ENCODE data around the gene FOXO3. TPM values are rescaled to one million over a fixed set of nuclear protein-coding genes. Genes with fewer than 3 reads are reported as not detected.
A peak's percentile ranks its signal among the peaks of the same experiment; 100 is the strongest.

FOXO3 gene
- total RNA-seq, 1 donor from 2014 or later, result 32.4 TPM

DNA sequence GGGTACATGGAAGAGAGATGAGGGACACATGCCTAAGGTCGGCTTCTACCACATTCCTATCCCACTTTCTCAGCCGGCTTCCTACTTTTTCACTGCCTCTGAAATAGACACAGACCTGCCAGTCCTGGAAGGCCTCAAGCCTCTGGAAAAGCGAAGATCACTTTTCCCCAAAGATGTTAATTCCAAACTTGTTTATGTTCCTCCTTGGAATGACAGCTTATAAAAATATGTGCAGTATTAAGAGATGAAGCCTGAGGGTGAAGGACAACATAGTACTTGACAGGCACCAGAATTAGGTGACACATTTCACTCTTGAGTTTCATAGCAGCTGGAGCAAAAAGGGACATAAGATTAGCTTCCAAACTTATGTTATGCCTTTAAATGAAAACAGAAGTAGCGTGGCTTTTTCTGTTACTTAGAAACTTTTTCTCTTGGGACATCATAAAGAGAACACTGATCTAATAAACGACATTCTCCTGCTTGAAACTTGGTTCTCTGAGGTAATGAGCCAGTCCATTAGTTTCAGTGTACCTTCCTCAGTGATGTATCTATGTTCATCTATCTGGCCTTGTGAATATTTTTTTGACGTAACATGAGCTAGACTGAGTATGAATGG lies 25.3 kb downstream of the FOXO3 start:
- DNase-seq (no peak), ATAC-seq (ENCODE audit: poor library complexity) (no peak)
- intact Hi-C loops (cut with DNase I), result no loop called here

GRCh38 chr6:108587258-108588059 lies 26.7 kb downstream of the FOXO3 start:
- intact Hi-C loops (cut with DNase I), result no loop called here
- ATAC-seq (ENCODE audit: poor library complexity), result no peak

DNA sequence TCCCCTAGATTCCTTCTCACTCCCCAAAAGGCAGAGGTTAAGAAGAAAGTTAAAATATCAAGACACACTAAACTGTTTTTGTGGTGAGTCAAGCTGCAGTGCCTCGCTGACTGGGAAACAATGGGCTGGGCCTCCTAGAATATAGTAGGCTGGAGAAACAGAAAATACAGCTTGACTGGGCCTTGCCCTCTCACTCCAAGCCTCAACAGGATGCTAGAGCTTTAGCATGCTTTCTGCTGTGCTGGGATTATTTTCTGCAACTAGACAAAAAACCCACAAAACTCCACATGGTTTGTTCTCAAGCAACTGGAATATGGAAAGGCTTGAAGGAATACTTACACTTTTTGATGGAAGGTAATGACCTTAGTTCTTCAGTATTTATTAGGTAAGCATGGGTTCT lies 27.9 kb downstream of the FOXO3 start:
- intact Hi-C loops (cut with DNase I), result no loop called here
- ATAC-seq (ENCODE audit: poor library complexity) (peak; percentile 20), DNase-seq (no peak)

More at GRCh38 chr6:108587258-108588059, 26.7 kb downstream of the FOXO3 start:
- DNase-seq, result no peak

DNA sequence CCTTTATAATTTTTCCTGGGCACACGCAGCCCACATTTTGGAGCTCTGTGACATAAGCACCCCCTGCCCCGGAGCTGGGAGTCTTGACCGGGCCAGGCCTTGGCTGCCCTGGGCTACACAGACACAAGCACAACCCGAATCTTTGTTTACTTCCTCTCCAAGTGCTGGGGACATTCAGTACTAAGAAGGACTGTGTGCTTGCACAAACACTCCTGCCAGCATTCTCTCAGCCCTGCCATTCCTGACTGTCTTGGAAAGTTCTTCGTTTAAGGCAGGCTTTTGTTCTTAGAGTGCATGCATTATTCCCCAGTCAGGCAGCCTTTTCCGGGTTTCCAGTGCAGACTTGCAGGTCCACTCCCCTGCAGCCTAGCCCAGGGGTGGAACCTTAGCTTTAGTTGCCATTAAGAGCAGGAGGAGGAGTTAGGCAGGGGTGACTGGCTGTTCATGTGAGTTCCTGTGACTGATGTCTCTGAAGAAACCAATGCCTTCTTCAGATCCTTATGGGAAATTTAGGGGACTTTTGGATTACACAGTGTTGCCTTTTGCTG lies 28.6 kb downstream of the FOXO3 start:
- intact Hi-C loops (cut with DNase I), result no loop called here
- peak; percentile 87 for ATAC-seq (ENCODE audit: poor library complexity)
- DNase-seq, result peak; percentile 87

- DNase-seq (no peak), ATAC-seq (ENCODE audit: poor library complexity) (no peak)
- intact Hi-C loops (cut with DNase I), result no loop called here
Observed at GRCh38 chr6:108591040-108591816, 30.5 kb downstream of the FOXO3 start.

DNA sequence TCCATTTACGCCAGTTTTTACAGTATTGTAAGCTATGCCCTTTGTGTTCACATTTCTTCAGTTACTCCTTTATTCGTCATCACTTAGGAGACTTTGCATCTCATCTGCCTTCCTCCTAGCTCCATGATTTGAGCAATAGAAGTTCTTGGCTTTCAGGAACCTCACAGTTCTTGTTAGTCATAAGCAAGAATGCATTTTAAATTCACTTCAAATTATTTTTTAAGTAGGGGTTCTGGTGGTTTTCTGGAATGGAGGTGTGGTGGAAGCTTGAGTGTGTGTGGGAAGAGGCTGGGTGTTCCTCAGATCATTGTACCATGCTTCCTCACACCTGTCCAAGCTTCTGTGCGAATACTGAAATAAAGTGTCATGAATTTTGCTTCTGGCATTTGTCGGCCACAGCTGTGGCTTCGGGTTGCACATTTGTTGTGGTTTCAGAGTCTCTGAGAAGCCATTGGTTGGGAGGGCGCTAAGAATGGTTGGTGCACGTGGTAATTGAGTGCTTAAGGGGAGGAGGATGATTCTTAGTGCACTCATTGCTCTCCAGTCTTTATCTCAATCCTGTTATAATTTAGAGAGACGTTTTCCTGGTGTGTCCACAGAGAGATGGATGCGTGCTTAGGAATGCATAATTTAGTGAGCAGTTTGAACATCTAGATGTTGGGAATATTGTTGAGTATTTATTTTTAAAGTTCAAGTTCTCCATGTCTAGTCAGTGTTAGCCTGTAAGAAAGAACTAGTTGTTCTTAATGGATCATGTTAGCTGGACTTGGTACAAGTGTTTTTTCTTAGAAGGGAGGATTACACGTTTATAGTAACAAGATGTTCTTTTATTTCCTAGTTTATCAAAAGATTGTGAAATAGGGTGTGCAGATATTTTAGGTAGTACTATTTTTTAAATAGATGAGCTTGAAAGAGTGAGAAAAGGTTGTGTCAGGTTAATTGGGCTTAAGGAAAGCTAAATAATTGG lies 31.9 kb downstream of the FOXO3 start:
- DNase-seq (peak; percentile 47), ATAC-seq (ENCODE audit: poor library complexity) (peak; percentile 48)
- intact Hi-C loops (cut with DNase I), result no loop called here

DNA sequence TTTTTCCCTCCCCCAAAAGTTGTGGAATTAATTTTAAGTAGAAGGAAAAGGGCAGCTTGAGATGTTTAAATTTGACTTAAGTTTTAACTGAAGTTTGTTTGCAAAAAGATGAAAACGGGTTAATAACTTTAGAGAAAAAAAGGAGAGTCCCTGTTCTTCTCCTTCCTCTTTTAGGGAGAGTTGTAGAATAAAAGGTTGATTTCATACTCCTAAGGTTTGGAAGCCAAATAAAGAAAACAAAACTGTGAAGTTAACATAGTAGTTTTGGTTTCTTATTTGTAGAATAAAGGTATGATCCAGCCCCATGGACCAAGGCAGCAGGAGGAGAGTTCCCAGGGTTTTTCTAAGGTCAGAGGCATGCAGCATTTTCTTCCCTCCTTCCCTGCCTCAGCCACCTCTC lies 33.4 kb downstream of the FOXO3 start:
- intact Hi-C loops (cut with DNase I), result no loop called here
- DNase-seq (no peak), ATAC-seq (ENCODE audit: poor library complexity) (no peak)

- ATAC-seq (ENCODE audit: poor library complexity) (peak; percentile 30), DNase-seq (no peak)
- intact Hi-C loops (cut with DNase I), result no loop called here
Observed at GRCh38 chr6:108594640-108595039, 33.9 kb downstream of the FOXO3 start.

DNA sequence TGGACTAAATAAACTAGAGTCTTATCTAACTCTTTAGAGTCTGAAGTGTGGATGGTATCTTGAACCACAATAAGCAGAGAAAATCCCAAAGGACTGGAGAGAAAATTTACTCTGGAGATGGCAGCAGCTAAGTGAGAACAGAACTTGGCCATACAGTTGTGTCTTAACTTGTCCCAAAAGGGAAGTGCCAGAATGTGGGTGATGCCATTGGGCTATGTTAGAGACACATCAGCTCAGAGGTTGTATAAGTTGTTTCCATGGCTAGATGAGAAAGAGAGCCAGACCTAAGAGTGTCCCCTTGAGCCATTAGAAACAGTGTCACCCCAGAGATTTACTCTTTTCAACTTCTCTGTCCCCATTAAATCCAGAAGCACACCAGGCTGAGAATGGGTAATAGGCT lies 36.2 kb downstream of the FOXO3 start:
- ATAC-seq (ENCODE audit: poor library complexity) (no peak), DNase-seq (no peak)
- intact Hi-C loops (cut with DNase I), result no loop called here

- DNase-seq, result no peak
- intact Hi-C loops (cut with DNase I), result no loop called here
- peak; percentile 19 for ATAC-seq (ENCODE audit: poor library complexity)
Observed at GRCh38 chr6:108597572-108598304, 37.0 kb downstream of the FOXO3 start.

GRCh38 chr6:108598305-108598863 lies 37.7 kb downstream of the FOXO3 start:
- no peak for DNase-seq
- peak; percentile 26 for ATAC-seq (ENCODE audit: poor library complexity)
- intact Hi-C loops (cut with DNase I), result no loop called here

DNA sequence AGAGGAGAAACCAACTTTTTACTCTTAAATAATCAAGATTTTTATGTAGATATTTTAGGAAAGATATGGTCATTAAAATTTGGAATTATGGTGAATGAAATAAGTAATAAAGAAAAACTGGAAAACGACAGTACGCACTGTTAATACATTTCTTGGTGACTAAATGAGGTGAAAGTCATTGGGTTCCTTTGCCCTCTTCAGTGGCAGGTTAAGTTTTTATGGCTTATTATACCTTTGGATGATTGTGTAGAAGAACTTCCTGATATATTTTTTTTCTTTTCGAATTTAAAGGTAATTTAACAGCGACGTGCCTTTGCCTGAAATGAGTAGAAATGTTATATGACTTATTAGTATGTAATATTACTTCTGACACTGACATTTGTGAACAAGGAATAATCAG lies 43.4 kb downstream of the FOXO3 start:
- no peak for DNase-seq
- intact Hi-C loops (cut with DNase I), result no loop called here
- ATAC-seq (ENCODE audit: poor library complexity), result no peak

DNA sequence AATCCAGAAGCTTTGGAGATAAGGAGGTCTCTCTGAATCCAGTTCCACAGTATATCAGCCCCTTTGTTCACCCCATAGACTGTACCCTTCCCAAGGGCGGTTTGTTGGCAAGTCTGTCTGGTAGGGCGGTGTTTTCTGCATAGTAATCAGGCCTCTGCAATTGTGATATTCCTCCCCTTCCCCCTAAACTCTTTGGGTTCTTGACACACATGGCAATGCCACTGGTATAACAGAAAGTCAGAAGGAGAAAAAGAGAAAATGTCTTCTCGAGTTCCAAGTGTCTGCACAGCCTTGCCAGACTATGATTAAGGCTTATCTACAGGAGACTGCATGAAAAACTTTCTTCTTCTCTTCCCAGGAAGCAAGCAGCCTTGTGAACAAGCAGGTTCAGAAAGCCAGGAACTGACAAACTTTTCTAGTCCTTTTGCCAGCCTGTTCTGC lies 45.6 kb downstream of the FOXO3 start:
- ATAC-seq (ENCODE audit: poor library complexity) (peak; percentile 45), DNase-seq (no peak)
- intact Hi-C loops (cut with DNase I), result no loop called here

GRCh38 chr6:108608453-108609275 lies 47.9 kb downstream of the FOXO3 start:
- DNase-seq (no peak), ATAC-seq (ENCODE audit: poor library complexity) (peak; percentile 39)
- intact Hi-C loops (cut with DNase I), result no loop called here

GRCh38 chr6:108609276-108609769 lies 48.6 kb downstream of the FOXO3 start:
- intact Hi-C loops (cut with DNase I), result no loop called here
- ATAC-seq (ENCODE audit: poor library complexity), result peak; percentile 17
- no peak for DNase-seq

GRCh38 chr6:108610270-108610839 lies 49.6 kb downstream of the FOXO3 start:
- DNase-seq, result no peak
- ATAC-seq (ENCODE audit: poor library complexity), result peak; percentile 4

More at GRCh38 chr6:108610270-108610839, 49.6 kb downstream of the FOXO3 start:
- intact Hi-C loops (cut with DNase I), result no loop called here

Data from Right ventricle myocardium superior (tissue), 1 donor.